ENCODE measurements around the gene DLAT.

DLAT gene

GRCh38 chr11:112100462-112100861 lies 75.3 kb downstream of the DLAT start:
- DNase-seq (ENCODE audit: low read depth) = peak; percentile 89
- no peak for TF ChIP-seq CTCF (conservative IDR thresholded peaks at IDR 0.05; ENCODE audit: low read depth, low read length)
- no peak overlapping the region for H3K4me3 ChIP-seq (ENCODE audit: low read depth, low read length)

GRCh38 chr11:112103446-112103845 lies 78.2 kb downstream of the DLAT start:
- no peak for DNase-seq (ENCODE audit: low read depth)
- no peak for TF ChIP-seq CTCF (conservative IDR thresholded peaks at IDR 0.05; ENCODE audit: low read depth, low read length)
- H3K4me3 ChIP-seq (ENCODE audit: low read depth, low read length) = no peak overlapping the region

- no peak for TF ChIP-seq CTCF (conservative IDR thresholded peaks at IDR 0.05; ENCODE audit: low read depth, low read length)
- DNase-seq (ENCODE audit: low read depth) = no peak
- H3K4me3 ChIP-seq (ENCODE audit: low read depth, low read length) = no peak overlapping the region
Observed at GRCh38 chr11:112106070-112106469, 80.9 kb downstream of the DLAT start.

Measured in choroid plexus epithelial cell (primary cell).